Measurements from ENCODE around the gene ADARB2.

Gene ADARB2

DNA sequence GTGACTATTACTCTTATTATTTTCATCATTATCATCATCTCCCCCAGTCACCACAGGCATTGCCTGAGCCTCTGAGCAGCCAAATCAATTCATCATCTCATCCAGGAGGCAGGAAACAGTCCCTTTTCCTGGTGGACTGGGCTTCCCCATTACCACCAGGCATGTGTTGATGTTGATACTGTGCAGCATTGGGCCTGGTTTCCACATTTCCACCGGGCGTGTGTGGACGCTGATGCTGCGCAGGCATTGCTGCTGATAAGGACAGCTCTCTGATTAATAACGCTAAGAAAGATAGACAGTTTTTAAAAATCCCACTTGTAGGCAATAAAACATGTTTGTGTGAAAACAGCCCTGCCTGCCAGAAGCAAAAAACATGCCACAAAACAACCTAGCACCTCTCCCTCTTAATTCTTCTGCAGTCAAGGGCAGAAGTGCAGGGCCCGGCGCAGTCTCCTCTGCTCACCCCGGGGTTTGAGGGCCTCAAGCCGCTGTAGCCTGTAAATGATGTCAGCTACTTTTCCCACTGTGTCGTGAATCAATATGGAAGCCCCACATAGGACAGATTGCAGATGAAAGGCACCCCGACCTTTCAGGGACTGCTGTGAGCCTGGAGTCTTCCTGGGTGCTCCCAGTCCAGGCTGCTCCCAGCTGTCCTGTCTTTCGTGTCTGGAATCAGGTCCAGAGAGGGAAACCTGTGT lies 465.1 kb downstream of the ADARB2 start:
- TF ChIP-seq, protein P1, sequence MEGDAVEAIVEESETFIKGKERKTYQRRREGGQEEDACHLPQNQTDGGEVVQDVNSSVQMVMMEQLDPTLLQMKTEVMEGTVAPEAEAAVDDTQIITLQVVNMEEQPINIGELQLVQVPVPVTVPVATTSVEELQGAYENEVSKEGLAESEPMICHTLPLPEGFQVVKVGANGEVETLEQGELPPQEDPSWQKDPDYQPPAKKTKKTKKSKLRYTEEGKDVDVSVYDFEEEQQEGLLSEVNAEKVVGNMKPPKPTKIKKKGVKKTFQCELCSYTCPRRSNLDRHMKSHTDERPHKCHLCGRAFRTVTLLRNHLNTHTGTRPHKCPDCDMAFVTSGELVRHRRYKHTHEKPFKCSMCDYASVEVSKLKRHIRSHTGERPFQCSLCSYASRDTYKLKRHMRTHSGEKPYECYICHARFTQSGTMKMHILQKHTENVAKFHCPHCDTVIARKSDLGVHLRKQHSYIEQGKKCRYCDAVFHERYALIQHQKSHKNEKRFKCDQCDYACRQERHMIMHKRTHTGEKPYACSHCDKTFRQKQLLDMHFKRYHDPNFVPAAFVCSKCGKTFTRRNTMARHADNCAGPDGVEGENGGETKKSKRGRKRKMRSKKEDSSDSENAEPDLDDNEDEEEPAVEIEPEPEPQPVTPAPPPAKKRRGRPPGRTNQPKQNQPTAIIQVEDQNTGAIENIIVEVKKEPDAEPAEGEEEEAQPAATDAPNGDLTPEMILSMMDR (conservative IDR thresholded peaks at IDR 0.05; ENCODE audit: control insufficient read depth, insufficient read depth, low read depth, low read length): no peak
- no peak overlapping the region for H3K4me3 ChIP-seq (ENCODE audit: control insufficient read depth, low read depth, low read length)
- DNase-seq (ENCODE audit: low read depth): no peak

DNA sequence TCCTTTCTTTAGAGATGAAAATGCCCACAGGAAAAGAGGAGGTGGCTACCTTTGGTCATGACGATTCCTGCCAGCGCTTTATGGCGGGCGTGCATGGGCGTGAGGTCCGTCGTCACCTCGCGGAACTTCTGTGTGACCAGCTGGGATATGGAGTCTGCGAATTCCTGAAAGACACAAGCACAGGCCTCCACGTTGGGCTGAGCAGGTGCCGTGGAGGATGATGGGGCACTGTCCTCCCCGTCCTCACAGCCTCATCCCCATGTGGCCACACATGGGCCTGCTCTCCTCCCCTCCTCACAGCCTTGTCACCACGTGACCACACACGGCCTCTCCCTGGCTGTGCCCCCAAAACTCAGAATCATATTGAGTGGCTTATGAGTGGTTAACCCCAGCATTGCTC lies 466.4 kb downstream of the ADARB2 start:
- H3K4me3 ChIP-seq (ENCODE audit: control insufficient read depth, low read depth, low read length): no peak overlapping the region
- no peak for DNase-seq (ENCODE audit: low read depth)
- TF ChIP-seq, protein P1 (conservative IDR thresholded peaks at IDR 0.05; ENCODE audit: control insufficient read depth, insufficient read depth, low read depth, low read length): no peak

DNA sequence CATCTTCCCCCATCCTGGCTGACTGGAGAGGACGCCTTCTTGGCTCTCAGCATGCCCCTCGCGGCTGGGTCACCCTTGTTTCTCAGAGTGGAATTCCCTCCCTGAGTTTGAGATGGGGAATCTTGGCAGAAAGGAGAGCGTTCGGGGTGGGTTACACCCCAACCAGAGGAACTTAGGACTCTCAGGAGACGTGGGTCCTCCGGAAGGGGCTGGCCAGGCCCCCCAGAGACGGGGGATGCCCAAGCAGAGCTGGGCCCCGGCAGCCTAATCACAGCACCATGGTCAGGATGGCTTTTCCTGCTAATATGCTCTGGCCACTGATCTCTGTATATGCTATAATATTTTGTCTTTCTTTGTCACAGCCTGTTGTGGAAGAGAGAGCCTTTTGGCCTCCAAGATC lies 466.8 kb downstream of the ADARB2 start:
- H3K4me3 ChIP-seq (ENCODE audit: control insufficient read depth, low read depth, low read length): no peak overlapping the region
- TF ChIP-seq, protein P1 (conservative IDR thresholded peaks at IDR 0.05; ENCODE audit: control insufficient read depth, insufficient read depth, low read depth, low read length): no peak
- DNase-seq (ENCODE audit: low read depth): no peak

DNA sequence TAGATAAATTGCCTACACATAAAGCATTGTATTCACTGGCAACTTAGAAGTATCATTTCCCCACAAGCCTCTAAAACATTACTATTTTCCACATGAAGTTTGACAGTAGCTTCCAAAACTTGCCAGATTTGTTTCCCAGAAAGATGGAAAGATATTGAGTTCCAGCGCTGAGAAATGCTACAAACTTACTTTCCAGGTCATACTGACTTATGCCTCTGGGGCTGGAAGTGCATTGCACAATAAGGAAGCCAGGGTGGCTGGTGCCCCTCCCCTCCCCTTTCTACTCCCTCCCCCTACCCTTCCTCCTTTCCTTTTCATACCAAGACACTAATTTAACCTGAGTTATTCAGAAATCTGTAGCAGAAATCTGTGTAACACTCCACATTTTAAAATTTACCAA lies 468.5 kb downstream of the ADARB2 start:
- no peak overlapping the region for H3K4me3 ChIP-seq (ENCODE audit: control insufficient read depth, low read depth, low read length)
- TF ChIP-seq, protein P1 (conservative IDR thresholded peaks at IDR 0.05; ENCODE audit: control insufficient read depth, insufficient read depth, low read depth, low read length): no peak
- no peak for DNase-seq (ENCODE audit: low read depth)

DNA sequence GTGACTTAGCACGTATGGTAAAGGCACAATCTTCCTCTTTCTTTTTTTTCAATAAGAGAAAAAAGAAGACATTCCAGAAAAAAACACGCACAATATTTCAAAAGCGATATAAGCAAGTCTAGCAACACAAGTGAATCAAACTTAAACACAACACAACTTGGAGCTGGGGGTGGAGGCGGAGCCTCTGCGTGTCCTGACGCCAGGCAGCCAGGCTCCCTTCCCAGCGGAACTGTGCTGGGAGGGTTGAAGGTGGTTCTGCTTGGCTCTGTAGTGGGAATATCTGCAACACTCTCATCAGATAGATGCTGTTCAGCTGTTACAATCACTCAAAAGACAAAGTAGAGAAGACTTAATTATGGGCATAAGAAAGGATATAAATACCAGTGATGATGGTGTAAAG lies 469.8 kb downstream of the ADARB2 start:
- TF ChIP-seq, protein P1 (conservative IDR thresholded peaks at IDR 0.05; ENCODE audit: control insufficient read depth, insufficient read depth, low read depth, low read length): no peak
- H3K4me3 ChIP-seq (ENCODE audit: control insufficient read depth, low read depth, low read length): no peak overlapping the region
- no peak for DNase-seq (ENCODE audit: low read depth)

DNA sequence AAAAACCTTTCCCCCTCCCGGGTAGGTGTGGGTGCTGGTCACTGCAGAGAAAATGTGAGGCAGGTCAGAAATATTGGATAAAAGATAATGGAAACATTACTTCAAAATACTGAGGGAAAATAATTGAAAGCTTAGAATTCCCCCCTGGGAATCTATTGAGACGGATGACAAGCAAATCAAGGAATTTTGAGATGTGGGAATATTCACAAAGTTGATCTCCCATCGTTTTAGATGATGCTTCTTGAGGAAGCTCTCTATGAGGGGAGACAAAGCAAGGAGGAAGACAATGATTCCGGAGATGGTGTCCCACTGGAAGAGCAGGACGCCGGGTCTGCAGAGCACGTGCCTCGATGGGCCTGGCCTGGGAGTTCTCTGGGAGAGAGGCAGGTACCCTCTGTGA lies 470.2 kb downstream of the ADARB2 start:
- no peak overlapping the region for H3K4me3 ChIP-seq (ENCODE audit: control insufficient read depth, low read depth, low read length)
- TF ChIP-seq, protein P1 (conservative IDR thresholded peaks at IDR 0.05; ENCODE audit: control insufficient read depth, insufficient read depth, low read depth, low read length): no peak
- no peak for DNase-seq (ENCODE audit: low read depth)

Data from fibroblast of mammary gland (primary cell).